Measurements from ENCODE around the gene MS4A4E. TPM values are rescaled to one million over a fixed set of nuclear protein-coding genes. Genes with fewer than 3 reads are reported as not detected.

Gene MS4A4E
- total RNA-seq, 1 experiment from 2014 or later: 0.42 TPM

DNA sequence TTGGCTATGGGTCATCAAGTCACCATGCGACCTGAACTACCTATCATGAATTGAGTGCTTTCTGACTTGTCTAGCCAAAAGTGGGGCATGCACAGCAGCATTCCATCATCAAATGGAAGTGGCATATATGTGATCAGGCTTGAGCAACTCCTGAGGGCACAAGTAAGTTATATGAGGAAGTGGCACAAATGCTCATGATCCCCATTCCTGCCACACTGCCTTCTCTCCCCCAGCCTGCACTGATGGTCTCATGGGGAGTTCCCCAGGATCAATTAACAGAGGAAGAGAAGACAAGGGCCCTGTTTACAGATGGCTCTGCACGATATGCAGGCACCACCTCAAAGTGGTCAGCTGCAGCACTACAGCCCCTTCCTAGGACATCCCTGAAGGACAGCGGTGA is 21.8 kb downstream of the MS4A4E start:
- Histone ChIP-seq H3T11ph (ENCODE audit: low read length) (no peak overlapping the region), H4K8ac (replicated peaks; ENCODE audit: insufficient read length, low read depth, low read length) (no peak overlapping the region), H3K23me2 (ENCODE audit: insufficient read length, low read depth, low read length, poor library complexity, severe bottlenecking) (no peaks in the 10 kb centered on the region), H4K91ac (ENCODE audit: insufficient read length, low read depth, low read length) (no peak overlapping the region), H3K27me3 (ENCODE audit: insufficient read depth, low read length) (no peaks in the 10 kb centered on the region), H3K27ac (ENCODE audit: insufficient read length, low read depth, low read length) (no peak overlapping the region), H2BK5ac (ENCODE audit: insufficient read length, low read length) (no peak overlapping the region), H3K9me3 (ENCODE audit: control insufficient read depth, low read depth, low read length) (no peaks in the 10 kb centered on the region), H3K23ac (ENCODE audit: insufficient read length, low read depth, low read length) (no peak overlapping the region), H3K9ac (ENCODE audit: extremely low read depth, insufficient read length, low read length) (no peak overlapping the region), H2BK120ac (ENCODE audit: low read depth, low read length, poor library complexity, severe bottlenecking) (no peak overlapping the region), H4K20me1 (ENCODE audit: control insufficient read depth, insufficient read depth, insufficient read length) (no peaks in the 10 kb centered on the region), H2AFZ (ENCODE audit: low read length) (no peak overlapping the region), H3K79me2 (ENCODE audit: insufficient read depth, low read length) (no peaks in the 10 kb centered on the region), H3K14ac (ENCODE audit: insufficient read depth, low read length) (no peak overlapping the region), H3K56ac (ENCODE audit: insufficient read length, low read depth, low read length) (no peak overlapping the region), H3K18ac (ENCODE audit: insufficient read length, low read depth, low read length) (no peak overlapping the region), H4K5ac (ENCODE audit: insufficient read length, low read depth, low read length) (no peak overlapping the region), H2BK20ac (ENCODE audit: low read depth, low read length, poor library complexity, severe bottlenecking) (no peak overlapping the region), H3K4me2 (ENCODE audit: insufficient read depth, insufficient read length, low read length) (no peak overlapping the region), H3K79me1 (ENCODE audit: insufficient read depth, low read depth, low read length, poor library complexity, severe bottlenecking) (no peaks in the 10 kb centered on the region), H3K4ac (ENCODE audit: low read depth, low read length) (no peak overlapping the region), H2AK5ac (ENCODE audit: insufficient read length, low read length) (no peak overlapping the region), H3K4me1 (ENCODE audit: insufficient read depth, low read length) (no peaks in the 10 kb centered on the region; the same call in 1 of the 2 replicates), H2BK15ac (ENCODE audit: low read depth, low read length) (no peak overlapping the region), H2BK12ac (ENCODE audit: insufficient read length, low read depth, low read length) (no peak overlapping the region)
- WGBS (ENCODE audit: extremely low coverage, insufficient read length, low lambda C conversion rate): no CpG with 5 or more reads among the region's 3 CpGs
- H3K4me1 Mint-ChIP-seq: peaks cover 21 to 26% of the 10 kb centered on the region in 2 experiments
- no peaks in the 10 kb centered on the region for H3K27me3 Mint-ChIP-seq (ENCODE audit: low read depth)
- H3K27ac Mint-ChIP-seq: no peak overlapping the region
- TF ChIP-seq, protein P1, sequence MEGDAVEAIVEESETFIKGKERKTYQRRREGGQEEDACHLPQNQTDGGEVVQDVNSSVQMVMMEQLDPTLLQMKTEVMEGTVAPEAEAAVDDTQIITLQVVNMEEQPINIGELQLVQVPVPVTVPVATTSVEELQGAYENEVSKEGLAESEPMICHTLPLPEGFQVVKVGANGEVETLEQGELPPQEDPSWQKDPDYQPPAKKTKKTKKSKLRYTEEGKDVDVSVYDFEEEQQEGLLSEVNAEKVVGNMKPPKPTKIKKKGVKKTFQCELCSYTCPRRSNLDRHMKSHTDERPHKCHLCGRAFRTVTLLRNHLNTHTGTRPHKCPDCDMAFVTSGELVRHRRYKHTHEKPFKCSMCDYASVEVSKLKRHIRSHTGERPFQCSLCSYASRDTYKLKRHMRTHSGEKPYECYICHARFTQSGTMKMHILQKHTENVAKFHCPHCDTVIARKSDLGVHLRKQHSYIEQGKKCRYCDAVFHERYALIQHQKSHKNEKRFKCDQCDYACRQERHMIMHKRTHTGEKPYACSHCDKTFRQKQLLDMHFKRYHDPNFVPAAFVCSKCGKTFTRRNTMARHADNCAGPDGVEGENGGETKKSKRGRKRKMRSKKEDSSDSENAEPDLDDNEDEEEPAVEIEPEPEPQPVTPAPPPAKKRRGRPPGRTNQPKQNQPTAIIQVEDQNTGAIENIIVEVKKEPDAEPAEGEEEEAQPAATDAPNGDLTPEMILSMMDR (conservative IDR thresholded peaks at IDR 0.05): no peak
- peaks cover 0 to 4% of the 10 kb centered on the region in 2 experiments; a peak in 2 of 5 replicates for H3K9me3 Mint-ChIP-seq
- H3K36me3 Mint-ChIP-seq (ENCODE audit: insufficient read depth in 1 of 3, low read depth in 3 of 3): 0 out of 7 replicates have a peak, but pooled peaks cover 0 to 1% (median 0%) of the 10 kb centered on the region in 3 experiments
- no peak for DNase-seq
- H3K4me3 Mint-ChIP-seq: no peak overlapping the region

All from H9 (cell line).